IMR-90 (cell line): ENCODE measurements around the gene PRKCH. TPM values are rescaled to one million over a fixed set of nuclear protein-coding genes. Genes with fewer than 3 reads are reported as not detected.
A peak's percentile ranks its signal among the peaks of the same experiment; 100 is the strongest.

Experiments
- ATAC-seq: fragments of 200-7000 bp; cut with Tn5 transposase; 2 replicates; pipeline ENCODE4 v1.9.1; 2020; ENCODE audit warnings: low read depth, mild to moderate bottlenecking, moderate library complexity
- BruUV-seq: library from RNA; stranded (reverse); fragments of 400-500 nt; replicated peaks from 2 replicates; lab custom pipeline; 2021; lab: Mats Ljungman, UMichigan
- CTCF ChIA-PET: fragments of 300-600 bp; formaldehyde crosslinking; extraction: SDS; loops from one replicate; lab custom pipeline; 2021; ENCODE audit warnings: antibody characterized with exemption; lab: Yijun Ruan, JAX
- POLR2A ChIA-PET: fragments of 300-600 bp; sonication (Branson Sonifier 250); formaldehyde crosslinking; loops from one replicate; lab custom pipeline; 2022; ENCODE audit warnings: antibody characterized with exemption; ENCODE audit not compliant: unreplicated experiment; lab: Charles Lee
- DNase-seq: peaks from one replicate; pipeline ENCODE4 v3.0.0; 2013
- H2AFZ ChIP-seq: replicated peaks from 2 replicates; pipeline ENCODE3; 2013; ENCODE audit warnings: low read length, mild to moderate bottlenecking; ENCODE audit not compliant: poor library complexity
- H2AK5ac ChIP-seq: 2 replicates; pipeline ENCODE4 v1.6.1; 2013; ENCODE audit warnings: low read depth, low read length, inconsistent platforms
- H2AK9ac ChIP-seq: replicated peaks from 2 replicates; pipeline ENCODE3; 2013; ENCODE audit warnings: mild to moderate bottlenecking, low read depth, low read length, moderate library complexity; ENCODE audit not compliant: poor library complexity
- H2BK120ac ChIP-seq: 2 replicates; pipeline ENCODE4 v1.6.1; 2013; ENCODE audit warnings: low read depth, low read length, inconsistent platforms
- H2BK15ac ChIP-seq: 3 replicates; pipeline ENCODE4 v1.6.1; 2013; ENCODE audit warnings: low read depth, low read length, inconsistent platforms
- H2BK20ac ChIP-seq: 2 replicates; pipeline ENCODE4 v1.6.1; 2013; ENCODE audit warnings: low read depth, mild to moderate bottlenecking, inconsistent platforms, low read length, moderate library complexity
- H2BK5ac ChIP-seq: 2 replicates; pipeline ENCODE4 v1.6.1; 2013; ENCODE audit warnings: mild to moderate bottlenecking, low read depth, low read length, inconsistent platforms; ENCODE audit not compliant: poor library complexity, severe bottlenecking
- H3K14ac ChIP-seq: replicated peaks from 2 replicates; pipeline ENCODE4 v1.6.1; 2013; ENCODE audit warnings: low read depth, low read length, inconsistent platforms
- H3K18ac ChIP-seq: 2 replicates; pipeline ENCODE4 v1.6.1; 2013; ENCODE audit warnings: low read depth, low read length, control low read depth
- H3K23ac ChIP-seq: 2 replicates; pipeline ENCODE4 v1.6.1; 2013; ENCODE audit warnings: low read depth, low read length, inconsistent platforms
- H3K27ac ChIP-seq: 2 replicates; pipeline ENCODE4 v1.5.1; 2013; ENCODE audit warnings: mild to moderate bottlenecking, control low read depth, low read length; ENCODE audit not compliant: insufficient read depth
- H3K27me3 ChIP-seq: 2 replicates; pipeline ENCODE4 v1.6.1; 2013; ENCODE audit warnings: low read length; ENCODE audit not compliant: control insufficient read depth, insufficient read depth
- H3K36me3 ChIP-seq: 2 replicates; pipeline ENCODE4 v1.6.1; 2013; ENCODE audit warnings: low read length, mixed read lengths; ENCODE audit not compliant: control insufficient read depth, insufficient read depth
- H3K4ac ChIP-seq: 2 replicates; pipeline ENCODE4 v1.6.1; 2013; ENCODE audit warnings: low read depth, low read length, inconsistent platforms
- H3K4me1 ChIP-seq: 2 replicates; pipeline ENCODE4 v1.6.1; 2013; ENCODE audit warnings: low read length, mixed read lengths; ENCODE audit not compliant: control insufficient read depth, insufficient read depth
- H3K4me2 ChIP-seq: 2 replicates; pipeline ENCODE4 v1.6.1; 2013; ENCODE audit warnings: low read depth, mild to moderate bottlenecking, control low read depth, low read length, moderate library complexity
- H3K4me3 ChIP-seq: 2 replicates; pipeline ENCODE4 v1.5.1; 2013; ENCODE audit warnings: low read depth, mild to moderate bottlenecking, control low read depth, low read length, moderate library complexity; ENCODE audit not compliant: insufficient read depth
- H3K56ac ChIP-seq: 2 replicates; pipeline ENCODE4 v1.6.1; 2013; ENCODE audit warnings: low read length, inconsistent platforms; ENCODE audit not compliant: insufficient read depth; ENCODE audit errors: extremely low read depth
- H3K79me1 ChIP-seq, 2 experiments: 2 replicates each; pipeline ENCODE4 v1.6.1; 2013; ENCODE audit warnings: low read length in 2 of 2, inconsistent platforms in 1 of 2, low read depth in 1 of 2
- H3K9ac ChIP-seq: 2 replicates; pipeline ENCODE4 v1.6.1; 2013; ENCODE audit warnings: low read depth, low read length, control low read depth
- H3K9me1 ChIP-seq: 2 replicates; pipeline ENCODE4 v1.6.1; 2013; ENCODE audit warnings: low read length, inconsistent platforms; ENCODE audit not compliant: insufficient read depth
- H3K9me3 ChIP-seq: 2 replicates; pipeline ENCODE4 v1.6.1; 2013; ENCODE audit warnings: low read length; ENCODE audit not compliant: control insufficient read depth, insufficient read depth
- H4K20me1 ChIP-seq: 2 replicates; pipeline ENCODE4 v1.6.1; 2013; ENCODE audit warnings: low read length, inconsistent platforms; ENCODE audit not compliant: insufficient read depth
- H4K5ac ChIP-seq: 2 replicates; pipeline ENCODE4 v1.6.1; 2013; ENCODE audit warnings: mild to moderate bottlenecking, low read depth, low read length, control low read depth
- H4K8ac ChIP-seq, 2 experiments: 2 replicates each; pipeline ENCODE4 v1.6.1; 2013; ENCODE audit warnings: low read depth in 2 of 2, low read length in 2 of 2, control low read depth in 1 of 2, inconsistent platforms in 1 of 2
- H4K91ac ChIP-seq: 2 replicates; pipeline ENCODE4 v1.6.1; 2013; ENCODE audit warnings: low read depth, low read length, inconsistent platforms; ENCODE audit not compliant: insufficient read depth
- FOS ChIP-seq: fragments of 150-350 bp; IDR thresholded peaks from 2 replicates; pipeline ENCODE4 v1.6.1; 2016; ENCODE audit warnings: low read depth, low read length
- MAZ ChIP-seq: IDR thresholded peaks from 2 replicates; pipeline ENCODE4 v1.6.1; 2012; ENCODE audit warnings: low read depth, mild to moderate bottlenecking, low read length, improper control_type of control experiment, moderate library complexity, borderline replicate concordance
- NFE2L2 ChIP-seq: fragments of 150-350 bp; IDR thresholded peaks from 2 replicates; pipeline ENCODE4 v1.6.1; 2016; ENCODE audit warnings: low read depth, mild to moderate bottlenecking, low read length
- SMC3 ChIP-seq: fragments of 150-350 bp; IDR thresholded peaks from 2 replicates; pipeline ENCODE4 v1.6.1; 2016; ENCODE audit warnings: low read depth, mild to moderate bottlenecking, antibody characterized with exemption, low read length, moderate library complexity
- WGBS, 2 experiments: methylation state at CpG; one replicate each; pipeline versions ENCODE4 v1.1.5 to v1.1.7; 2013; ENCODE audit warnings: missing lambda C conversion rate in 2 of 2; ENCODE audit not compliant: insufficient read length in 1 of 2; ENCODE audit errors: extremely low coverage in 2 of 2; 5-methylcytosine and 5-hydroxymethylcytosine counted together
- dilution Hi-C: fragments of 300-500 bp; cut with HindIII; formaldehyde crosslinking; loops from one replicate; pipeline ENCODE4 v1.14.3; 2018; ENCODE audit warnings: low sequenced_read_pairs; ENCODE audit not compliant: unreplicated experiment
- in situ Hi-C: fragments of 300-500 bp; cut with MboI; formaldehyde crosslinking; loops from 3 replicates; pipeline ENCODE4 v1.14.3; 2019; ENCODE audit warnings: low sequenced_read_pairs, inconsistent platforms, mixed read lengths
- intact Hi-C: fragments of 100-400 bp; cut with micrococcal nuclease; formaldehyde crosslinking; loops from 2 replicates; pipeline ENCODE4 v1.10.0; 2022
- polyA plus RNA-seq, 3 experiments: library from polyadenylated mRNA; depleted of rRNA; stranded (reverse); fragments of >200 nt; gene quantifications; 2 replicates each; pipeline ENCODE4 v1.2.3, GENCODE V29; 2012; ENCODE audit warnings: low replicate concordance in 1 of 3
- total RNA-seq: library from RNA; depleted of rRNA; stranded (reverse); fragments of >200 nt; gene quantifications from 2 replicates; pipeline ENCODE4 v1.2.3, GENCODE V29; 2012

The PRKCH gene
- total and polyA plus RNA-seq, 2 of the 4 experiments (the other 2 are of a cell fraction): 1.6 to 2.3 TPM

GRCh38 chr14:61589691-61590581 lies 268.6 kb downstream of the PRKCH start:
- Histone ChIP-seq H3K14ac (0 out of 2 replicates have a peak overlapping the region, but pooled peaks have one; percentile 20), H2BK120ac (peak overlapping the region; percentile 18; the same call in 1 of the 2 replicates), H3K4me2 (no peak overlapping the region), H3K9me3 (0 out of 2 replicates have a peak, but pooled peaks cover 2% of the 10 kb centered on the region), H2BK15ac (0 out of 3 replicates have a peak overlapping the region, but pooled peaks have one; percentile 54), H3K4me1 (peaks cover 28% of the 10 kb centered on the region), H3K9ac (no peak overlapping the region), H3K18ac (no peak overlapping the region), H2BK5ac (no peak overlapping the region), H4K20me1 (no peaks in the 10 kb centered on the region), H2AFZ (no peak overlapping the region), H2BK20ac (0 out of 2 replicates have a peak overlapping the region, but pooled peaks have one; percentile 17), H4K5ac (no peak overlapping the region), H3K36me3 (no peaks in the 10 kb centered on the region), H2AK5ac (peak overlapping the region; percentile 10; the same call in 1 of the 2 replicates), H3K4me3 (no peak overlapping the region), H4K91ac (no peak overlapping the region), H3K9me1 (peaks cover 25% of the 10 kb centered on the region), H2AK9ac (no peak overlapping the region), H3K4ac (peak overlapping the region; percentile 30; the same call in 1 of the 2 replicates), H3K79me1 (peaks cover 6 to 14% of the 10 kb centered on the region in 2 experiments; a peak in 3 of 4 replicates), H3K56ac (no peak overlapping the region), H3K27me3 (no peaks in the 10 kb centered on the region), H3K23ac (no peak overlapping the region), H3K27ac (no peak overlapping the region), H4K8ac (no peak overlapping the region)
- dilution Hi-C loops: no loop called here
- no peak for TF ChIP-seq NFE2L2
- no peak for TF ChIP-seq MAZ
- no peak for TF ChIP-seq SMC3
- TF ChIP-seq FOS: no peak
- DNase-seq: no peak
- CTCF ChIA-PET: no interaction called here
- POLR2A ChIA-PET: interaction anchor here (0.6 to 0.9 kb wide), 2 partner anchors 111 to 121 kb away, joined by 3 to 7 read pairs; no protein-coding TSS in a partner anchor
- intact Hi-C loops: no loop called here
- 95% methylated on average over 7 of the region's 12 CpGs; no CpG with 5 or more reads in 1 of the 2 experiments for WGBS, 2 experiments
- no peak for ATAC-seq
- no TSS peak for BruUV-seq
- in situ Hi-C loops: no loop called here
